GM12878 (cell line): ENCODE measurements around the gene PIP5K1A. TPM values are rescaled to one million over a fixed set of nuclear protein-coding genes. Genes with fewer than 3 reads are reported as not detected.
"Not testable (repeated sequence)": the region's sequence is repeated elsewhere in the genome, so short reads cannot be mapped to it uniquely, and the experiment has no call there.

Source experiments
- ATAC-seq: fragments of 200-7000 bp; cut with Tn5 transposase; 3 replicates; pipeline ENCODE4 v1.9.1; 2020; ENCODE audit warnings: mild to moderate bottlenecking, moderate library complexity
- BruUV-seq: library from RNA; stranded (reverse); fragments of 400-500 nt; replicated peaks from 2 replicates; lab custom pipeline; 2021; lab: Mats Ljungman, UMichigan
- CTCF ChIA-PET: fragments of 300-600 bp; sonication (Branson Sonifier 250); formaldehyde crosslinking; extraction: SDS; loops from one replicate; lab custom pipeline; 2021; ENCODE audit warnings: inconsistent platforms; lab: Yijun Ruan, JAX
- POLR2A ChIA-PET: fragments of 350-600 bp; formaldehyde crosslinking; extraction: SDS; loops from one replicate; lab custom pipeline; 2021; ENCODE audit warnings: inconsistent platforms; lab: Charles Lee
- RAD21 ChIA-PET: fragments of 300-600 bp; sonication (Branson Sonifier 250); formaldehyde crosslinking; loops from one replicate; lab custom pipeline; 2023; ENCODE audit warnings: antibody characterized with exemption; ENCODE audit not compliant: unreplicated experiment; lab: Charles Lee
- SMC1A ChIA-PET: fragments of 300-600 bp; sonication (Branson Sonifier 250); formaldehyde crosslinking; loops from one replicate; lab custom pipeline; 2023; ENCODE audit not compliant: unreplicated experiment, uncharacterized antibody; lab: Charles Lee
- DNase-seq: peaks from one replicate; pipeline ENCODE4 v3.0.0-alpha.2; 2011; ENCODE audit warnings: low read depth, low spot score
- FAIRE-seq: peaks from 3 replicates; lab custom pipeline; 2011; peaks lifted over from hg19 to GRCh38; lab: Jason Lieb, UNC
- H2AFZ ChIP-seq: 2 replicates; pipeline ENCODE4 v1.6.0; 2011; ENCODE audit warnings: low read depth, low read length, control low read depth; ENCODE audit not compliant: control insufficient read depth
- H3K27ac ChIP-seq: 2 replicates; pipeline ENCODE4 v1.5.1; 2011; ENCODE audit warnings: control low read depth; ENCODE audit not compliant: control insufficient read depth, insufficient read depth
- H3K27me3 ChIP-seq, 2 experiments: replicated peaks in 1 of 2; 2 replicates each; pipeline versions ENCODE4 v1.6.0 to v1.6.1; 2011; ENCODE audit warnings: low read length in 1 of 2; ENCODE audit not compliant: control insufficient read depth in 2 of 2, insufficient read depth in 2 of 2
- H3K36me3 ChIP-seq, 2 experiments: 2 replicates each; pipeline ENCODE4 v1.5.1; 2011; ENCODE audit warnings: low read length in 1 of 2; ENCODE audit not compliant: control insufficient read depth in 2 of 2, insufficient read depth in 2 of 2
- H3K4me1 ChIP-seq: 2 replicates; pipeline ENCODE4 v1.6.1; 2011; ENCODE audit warnings: mild to moderate bottlenecking, low read length, moderate library complexity, mixed read lengths; ENCODE audit not compliant: control insufficient read depth, insufficient read depth
- H3K4me2 ChIP-seq: 2 replicates; pipeline ENCODE4 v1.6.0; 2011; ENCODE audit warnings: control low read depth; ENCODE audit not compliant: control insufficient read depth, insufficient read depth
- H3K4me3 ChIP-seq: fragments of 200-600 bp; sonication (generic); 2 replicates; pipeline ENCODE4 v1.5.1; 2016
- H3K79me2 ChIP-seq: 2 replicates; pipeline ENCODE4 v1.6.0; 2011; ENCODE audit warnings: low read length; ENCODE audit not compliant: control insufficient read depth, insufficient read depth
- H3K9ac ChIP-seq: 2 replicates; pipeline ENCODE4 v1.8.0; 2011; ENCODE audit warnings: low read length, control low read depth, mixed read lengths; ENCODE audit not compliant: control insufficient read depth, insufficient read depth
- H3K9me3 ChIP-seq: replicated peaks from 3 replicates; pipeline ENCODE4 v1.5.1; 2011; ENCODE audit warnings: mild to moderate bottlenecking, low read length; ENCODE audit not compliant: control insufficient read depth, insufficient read depth
- H4K20me1 ChIP-seq: 2 replicates; pipeline ENCODE4 v1.6.0; 2011; ENCODE audit not compliant: control insufficient read depth, insufficient read depth
- ATF7 ChIP-seq: fragments of 450-650 bp; IDR thresholded peaks from 2 replicates; pipeline ENCODE4 v1.6.1; 2016; ENCODE audit warnings: low read depth, mild to moderate bottlenecking
- EZH2 ChIP-seq: IDR thresholded peaks from 2 replicates; pipeline ENCODE4 v1.6.1; 2012; ENCODE audit warnings: low read depth, mild to moderate bottlenecking, control low read depth, inconsistent platforms, low read length, borderline replicate concordance; ENCODE audit not compliant: control insufficient read depth
- POLR2AphosphoS2 ChIP-seq: IDR thresholded peaks from 2 replicates; pipeline ENCODE4 v1.6.1; 2011; ENCODE audit warnings: low read depth, mild to moderate bottlenecking, low read length, improper control_type of control experiment, moderate library complexity
- WGBS: methylation state at CpG from one replicate; pipeline ENCODE4 v1.1.6; 2016; ENCODE audit warnings: low lambda C conversion rate; ENCODE audit not compliant: insufficient replicate concordance, insufficient coverage; ENCODE audit errors: missing lambda C conversion rate; 5-methylcytosine and 5-hydroxymethylcytosine counted together
- in situ Hi-C: fragments of 300-500 bp; cut with MboI; formaldehyde crosslinking; loops from 9 replicates; pipeline ENCODE4 v1.14.3; 2018; ENCODE audit warnings: mixed read lengths
- intact Hi-C: fragments of 100-400 bp; cut with micrococcal nuclease; formaldehyde crosslinking; loops from one replicate; pipeline ENCODE4 v1.14.2; 2022; ENCODE audit not compliant: unreplicated experiment
- polyA plus RNA-seq, 11 experiments: library from polyadenylated mRNA; depleted of rRNA in 4 of 11; unstranded in 6 of 11; stranded (reverse) in 5 of 11; fragments of >200 nt; fragmentation: Nextera tagmentation in 4 of 11; fragmentation: Illumina TruSeq in 1 of 11; extraction: Ambion mirVana in 4 of 11; extraction: Trizol in 1 of 11; gene quantifications; 1 replicate in 1 of 11; 2 replicates in 10 of 11; pipeline versions ENCODE4 v1.2.1 to v1.2.3, GENCODE V29; 2011 to 2016; ENCODE audit warnings: inconsistent platforms in 2 of 11, missing spikeins in 2 of 11, low read depth in 1 of 11
- total RNA-seq, 4 experiments: library from RNA; depleted of rRNA in 3 of 4; stranded (reverse); fragments of >200 nt in 3 of 4; fragmentation: Illumina TruSeq in 1 of 4; extraction: Trizol in 1 of 4; gene quantifications; 2 replicates each; pipeline versions ENCODE4 v1.2.1 to v1.2.3, GENCODE V29; 2013 to 2021

Gene PIP5K1A
- total and polyA plus RNA-seq, 10 of the 15 experiments (the other 5 are each of a cell fraction or from before 2014, with no cell fraction given): 4.5 to 114 (median 51.5) TPM

- H3K9ac ChIP-seq, H3K27ac ChIP-seq, RAD21 ChIA-PET, BruUV-seq, H3K4me1 ChIP-seq, DNase-seq, in situ Hi-C loops, ATAC-seq, H2AFZ ChIP-seq, H4K20me1 ChIP-seq, H3K4me3 ChIP-seq, H3K9me3 ChIP-seq, H3K4me2 ChIP-seq, intact Hi-C loops, H3K27me3 ChIP-seq, FAIRE-seq: not testable (repeated sequence)
- ChIA-PET SMC1A (interaction anchor here (1.2 to 2.3 kb wide), 2 partner anchors 12 to 46 kb away, joined by 3 to 7 read pairs; no protein-coding TSS in a partner anchor), POLR2A (interaction anchor here (1.1 kb wide), 1 partner anchor 16 kb away, joined by 3 read pairs; no protein-coding TSS in a partner anchor), CTCF (interaction anchor here (1.2 to 1.4 kb wide), 2 partner anchors 12 to 29 kb away, joined by 3 to 5 read pairs; partner anchors contain the start of gene TMOD4)
- Histone ChIP-seq H3K36me3 (peaks cover 1 to 13% of the 10 kb centered on the region in 2 experiments; a peak in 3 of 4 replicates), H3K79me2 (peaks cover 51% of the 10 kb centered on the region)
- WGBS: 80% methylated on average over 12 of the region's 12 CpGs
These were observed 7.1 kb downstream of the PIP5K1A start for GRCh38 chr1:151205381-151205965.

DNA sequence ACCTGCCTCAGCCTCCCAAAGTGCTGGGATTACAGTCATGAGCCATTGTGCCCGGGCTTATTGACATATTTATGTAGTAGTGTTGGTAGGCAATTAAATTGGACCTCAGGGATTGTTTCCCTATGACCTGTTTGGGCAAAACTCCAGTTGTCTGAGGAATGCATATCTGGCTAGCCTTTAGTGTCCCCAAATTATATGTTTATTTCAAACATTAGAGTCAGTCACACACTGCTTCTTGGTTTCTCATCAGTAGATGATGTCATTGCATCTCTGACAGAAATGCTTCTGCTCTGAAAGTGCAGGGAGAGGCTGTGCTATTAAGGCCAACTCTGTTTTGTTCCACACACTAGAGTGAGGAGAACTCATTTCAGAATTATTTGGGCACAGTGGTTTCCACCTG, 12.5 kb downstream of the PIP5K1A start:
- FAIRE-seq (no peak), DNase-seq (no peak), ATAC-seq (no peak)
- peaks cover 1 to 9% of the 10 kb centered on the region in 2 experiments for H3K36me3 ChIP-seq
- ChIA-PET SMC1A (interaction anchor here (2.0 kb wide), 1 partner anchor 111 kb away, joined by 6 read pairs; no protein-coding TSS in a partner anchor), CTCF (interaction anchor here (1.7 kb wide), 1 partner anchor 54 kb away, joined by 5 read pairs; the partner anchor contains the start of gene TNFAIP8L2), POLR2A (interaction anchor here (1.0 kb wide), 1 partner anchor 14 kb away, joined by 3 read pairs; no protein-coding TSS in a partner anchor), RAD21 (no interaction called here)
- no peaks in the 10 kb centered on the region for H3K9me3 ChIP-seq
- no peaks in the 10 kb centered on the region for H3K4me1 ChIP-seq
- TF ChIP-seq POLR2AphosphoS2: no peak
- no peak for TF ChIP-seq ATF7
- TF ChIP-seq EZH2: no peak
- no peak overlapping the region for H3K4me2 ChIP-seq
- no peaks in the 10 kb centered on the region; the same call in 1 of the 2 replicates for H4K20me1 ChIP-seq
- H3K79me2 ChIP-seq: peaks cover 38% of the 10 kb centered on the region
- H2AFZ ChIP-seq: no peak overlapping the region
- H3K27me3 ChIP-seq: no peaks in the 10 kb centered on the region
- no peak overlapping the region for H3K4me3 ChIP-seq
- in situ Hi-C loops: no loop called here
- intact Hi-C loops: no loop called here
- WGBS: 100% methylated on average over 1 of the region's 1 CpG
- no TSS peak for BruUV-seq
- H3K9ac ChIP-seq: no peak overlapping the region
- H3K27ac ChIP-seq: no peak overlapping the region
